ENCODE data around the gene NPAS3.

NPAS3 gene

DNA sequence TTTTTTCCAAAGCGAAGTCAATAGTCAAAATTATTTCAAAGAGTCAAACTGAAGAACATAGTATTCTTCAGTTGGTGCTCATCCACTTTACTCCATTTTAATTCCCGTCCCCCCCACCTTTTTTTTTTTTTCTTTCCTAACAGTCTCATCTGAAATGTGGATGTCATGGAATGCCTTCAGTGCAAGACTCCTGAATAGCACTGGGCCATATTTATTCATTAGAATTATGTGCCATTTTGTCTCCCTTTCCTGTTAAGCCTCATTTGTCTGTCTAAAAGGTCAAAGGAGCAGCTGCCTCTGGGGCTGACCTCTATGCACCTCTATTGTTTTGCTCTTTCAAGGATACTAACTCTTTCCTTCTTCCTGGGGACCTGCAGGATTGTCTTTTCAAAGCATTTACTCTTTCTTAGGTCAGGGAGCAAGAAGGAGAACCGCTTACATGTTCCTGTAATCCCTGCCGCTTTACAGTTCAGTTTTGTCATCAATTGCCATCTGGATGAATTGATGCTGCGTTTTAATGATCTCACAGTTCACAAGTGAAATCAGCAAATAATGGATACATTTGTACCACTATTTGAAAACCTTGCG, 310.6 kb downstream of the NPAS3 start:
- H3K4me3 ChIP-seq (ENCODE audit: control insufficient read depth, low read depth, low read length) = no peak overlapping the region
- TF ChIP-seq, protein P1, sequence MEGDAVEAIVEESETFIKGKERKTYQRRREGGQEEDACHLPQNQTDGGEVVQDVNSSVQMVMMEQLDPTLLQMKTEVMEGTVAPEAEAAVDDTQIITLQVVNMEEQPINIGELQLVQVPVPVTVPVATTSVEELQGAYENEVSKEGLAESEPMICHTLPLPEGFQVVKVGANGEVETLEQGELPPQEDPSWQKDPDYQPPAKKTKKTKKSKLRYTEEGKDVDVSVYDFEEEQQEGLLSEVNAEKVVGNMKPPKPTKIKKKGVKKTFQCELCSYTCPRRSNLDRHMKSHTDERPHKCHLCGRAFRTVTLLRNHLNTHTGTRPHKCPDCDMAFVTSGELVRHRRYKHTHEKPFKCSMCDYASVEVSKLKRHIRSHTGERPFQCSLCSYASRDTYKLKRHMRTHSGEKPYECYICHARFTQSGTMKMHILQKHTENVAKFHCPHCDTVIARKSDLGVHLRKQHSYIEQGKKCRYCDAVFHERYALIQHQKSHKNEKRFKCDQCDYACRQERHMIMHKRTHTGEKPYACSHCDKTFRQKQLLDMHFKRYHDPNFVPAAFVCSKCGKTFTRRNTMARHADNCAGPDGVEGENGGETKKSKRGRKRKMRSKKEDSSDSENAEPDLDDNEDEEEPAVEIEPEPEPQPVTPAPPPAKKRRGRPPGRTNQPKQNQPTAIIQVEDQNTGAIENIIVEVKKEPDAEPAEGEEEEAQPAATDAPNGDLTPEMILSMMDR (IDR thresholded peaks at IDR 0.05; ENCODE audit: control insufficient read depth, insufficient read depth, low read depth, low read length, missing control alignments) = no peak
- DNase-seq (ENCODE audit: low read depth) = no peak

DNA sequence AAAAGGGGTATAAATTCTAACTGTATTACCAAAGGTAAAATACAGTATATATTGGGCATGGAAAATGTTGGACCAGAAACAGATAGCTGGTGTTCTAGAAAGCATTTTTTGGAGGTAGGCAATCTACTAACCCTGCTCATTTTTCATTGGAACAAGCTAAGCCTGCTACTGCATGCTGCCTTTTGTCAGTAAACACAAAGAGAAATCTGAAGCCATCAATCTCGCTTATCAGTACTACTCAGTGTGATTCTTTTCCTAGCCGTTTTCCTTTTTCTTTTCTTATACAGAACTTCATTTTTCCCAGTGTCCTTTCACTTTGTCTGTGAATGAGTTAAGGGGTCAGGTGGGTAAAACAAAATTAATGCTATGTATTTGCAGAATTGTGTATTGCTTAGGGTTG, 312.3 kb downstream of the NPAS3 start:
- H3K4me3 ChIP-seq (ENCODE audit: control insufficient read depth, low read depth, low read length) = no peak overlapping the region
- no peak for DNase-seq (ENCODE audit: low read depth)
- TF ChIP-seq, protein P1 (IDR thresholded peaks at IDR 0.05; ENCODE audit: control insufficient read depth, insufficient read depth, low read depth, low read length, missing control alignments) = no peak

DNA sequence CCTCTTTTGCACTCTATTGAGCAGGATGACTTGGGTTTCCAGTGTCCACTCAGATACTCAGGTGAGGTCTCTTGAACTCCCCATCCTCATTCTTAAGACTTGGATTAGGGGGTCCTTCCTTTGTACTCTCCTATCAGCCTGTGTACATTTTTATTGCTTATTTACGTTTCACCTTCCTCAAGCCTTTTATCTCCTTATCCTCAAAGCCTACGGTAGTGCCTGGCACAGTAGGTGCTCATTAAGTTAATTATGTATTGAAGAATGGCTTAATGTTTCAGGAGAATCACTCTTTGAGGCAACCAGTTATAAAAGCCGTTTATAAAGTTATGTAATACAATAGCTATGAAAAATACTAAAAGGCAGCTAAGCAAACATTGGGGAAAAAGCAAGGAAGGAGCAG, 315.7 kb downstream of the NPAS3 start:
- TF ChIP-seq, protein P1 (IDR thresholded peaks at IDR 0.05; ENCODE audit: control insufficient read depth, insufficient read depth, low read depth, low read length, missing control alignments) = no peak
- no peak for DNase-seq (ENCODE audit: low read depth)
- H3K4me3 ChIP-seq (ENCODE audit: control insufficient read depth, low read depth, low read length) = no peak overlapping the region

DNA sequence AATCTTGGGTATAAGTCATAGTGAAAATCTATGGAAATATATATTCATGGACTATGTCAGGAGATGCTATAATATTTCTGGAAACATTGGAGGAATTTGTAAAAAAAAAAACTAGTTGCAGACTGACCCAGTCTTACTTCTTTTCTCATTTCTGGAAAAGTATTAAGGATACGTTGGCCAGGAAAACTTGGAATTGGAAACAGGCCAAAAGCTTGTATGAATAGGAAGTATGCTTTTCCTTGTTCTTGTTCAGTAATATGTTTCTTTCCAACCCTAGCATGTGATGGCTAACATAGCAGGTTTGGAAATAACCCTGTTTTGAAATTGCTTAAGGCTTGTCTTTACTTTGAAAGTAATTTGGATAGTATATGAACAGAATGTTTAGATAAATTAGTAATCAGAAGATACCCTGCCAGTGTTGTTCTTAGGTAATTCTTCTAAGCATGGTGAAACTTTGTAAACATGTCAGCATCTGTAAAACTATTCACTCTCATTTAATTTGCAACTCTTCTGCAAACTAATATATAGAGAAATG, 316.2 kb downstream of the NPAS3 start:
- TF ChIP-seq, protein P1 (IDR thresholded peaks at IDR 0.05; ENCODE audit: control insufficient read depth, insufficient read depth, low read depth, low read length, missing control alignments) = no peak
- H3K4me3 ChIP-seq (ENCODE audit: control insufficient read depth, low read depth, low read length) = no peak overlapping the region
- DNase-seq (ENCODE audit: low read depth) = no peak

DNA sequence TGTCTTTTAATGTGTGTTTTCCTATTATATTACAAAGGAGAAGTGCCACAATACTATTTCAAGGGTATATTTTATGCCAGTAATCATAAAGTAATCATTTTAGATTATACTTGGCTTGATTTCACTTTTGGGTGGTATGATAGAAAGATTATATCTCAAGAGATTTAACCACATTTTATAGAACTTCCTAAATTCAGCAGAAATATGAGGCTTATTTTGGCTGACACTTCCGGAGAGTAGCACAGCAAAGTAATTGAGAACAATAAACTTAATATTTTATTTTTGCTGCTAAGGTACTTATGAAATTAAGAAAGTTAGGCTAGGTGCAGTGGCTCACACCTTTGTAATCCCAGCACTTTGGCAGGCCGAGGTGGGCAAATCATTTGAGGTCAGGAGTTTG, 319.1 kb downstream of the NPAS3 start:
- H3K4me3 ChIP-seq (ENCODE audit: control insufficient read depth, low read depth, low read length) = no peak overlapping the region
- TF ChIP-seq, protein P1 (IDR thresholded peaks at IDR 0.05; ENCODE audit: control insufficient read depth, insufficient read depth, low read depth, low read length, missing control alignments) = no peak
- no peak for DNase-seq (ENCODE audit: low read depth)

DNA sequence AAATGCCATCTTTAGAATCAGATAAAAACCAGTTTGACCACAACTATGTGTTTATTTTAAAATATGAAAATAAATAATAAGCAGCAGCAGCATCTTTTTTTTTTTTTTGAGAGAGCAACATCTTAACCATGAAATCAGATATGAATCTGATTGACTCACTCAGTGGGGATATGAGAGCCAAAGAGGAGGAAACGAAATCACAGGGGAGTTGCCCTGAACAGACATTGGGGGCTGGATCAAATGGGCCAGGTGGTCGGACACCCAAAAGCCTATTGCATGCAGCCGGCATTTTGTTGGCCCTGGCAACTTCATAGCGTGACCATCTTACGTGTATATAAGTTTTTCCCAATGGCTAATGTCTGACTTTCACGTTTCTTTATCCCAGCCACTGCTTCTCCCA, 321.1 kb downstream of the NPAS3 start:
- DNase-seq (ENCODE audit: low read depth) = no peak
- TF ChIP-seq, protein P1 (IDR thresholded peaks at IDR 0.05; ENCODE audit: control insufficient read depth, insufficient read depth, low read depth, low read length, missing control alignments) = no peak
- H3K4me3 ChIP-seq (ENCODE audit: control insufficient read depth, low read depth, low read length) = no peak overlapping the region

All from AG09309 (cell line).